GM18505 (cell line): ENCODE results near the gene TMUB2.

Experiments
- ATAC-seq: cut with Tn5 transposase; IDR thresholded peaks from one replicate; pipeline ENCODE4 v1.9.1; 2021; ENCODE audit not compliant: unreplicated experiment
- POLR2A ChIP-seq: IDR thresholded peaks from 4 replicates; pipeline ENCODE4 v1.6.1; 2011; ENCODE audit warnings: borderline replicate concordance; ENCODE audit not compliant: insufficient read depth, insufficient read length; ENCODE audit errors: extremely low read depth

TMUB2 gene

DNA sequence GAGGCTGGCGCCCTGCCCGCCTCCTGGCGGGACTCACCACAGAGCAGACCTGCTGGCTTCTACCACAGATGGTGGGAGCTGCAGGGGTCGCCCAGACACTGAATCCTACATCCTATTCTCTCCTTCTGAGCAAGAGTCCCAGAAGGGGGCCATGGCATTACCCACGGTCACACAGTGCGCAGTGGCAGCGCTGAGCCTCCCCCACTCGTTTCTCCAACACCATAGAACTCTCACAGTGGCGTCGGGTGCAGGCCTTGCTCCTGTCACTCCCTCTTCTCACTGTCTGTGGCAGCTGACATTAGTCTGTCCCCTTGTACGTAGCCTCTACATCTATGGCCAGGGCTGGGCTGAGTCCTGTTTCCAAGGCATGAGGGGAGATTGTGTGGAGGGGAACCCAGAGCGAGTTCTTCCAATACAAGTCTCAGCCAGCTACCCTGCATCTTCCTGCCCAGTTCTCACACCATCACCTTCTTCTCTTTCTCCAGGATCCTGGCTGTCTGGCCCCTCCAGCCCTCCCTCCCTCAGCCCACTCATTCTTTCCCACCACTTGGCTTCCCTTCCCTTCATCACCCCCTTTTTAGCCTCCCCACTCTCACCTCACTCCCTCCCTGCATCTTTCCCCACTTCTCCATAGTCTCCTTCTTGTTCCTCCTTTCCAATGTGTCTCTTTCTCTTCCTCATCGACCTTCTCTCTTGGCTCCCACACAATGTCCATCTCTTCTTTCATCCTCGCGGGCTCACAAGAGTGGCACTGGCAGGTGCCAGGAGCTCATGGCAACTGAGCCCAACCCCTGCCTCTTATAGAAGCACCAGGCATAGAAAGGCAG lies 26.8 kb downstream of the TMUB2 start:
- ATAC-seq, result no peak

DNA sequence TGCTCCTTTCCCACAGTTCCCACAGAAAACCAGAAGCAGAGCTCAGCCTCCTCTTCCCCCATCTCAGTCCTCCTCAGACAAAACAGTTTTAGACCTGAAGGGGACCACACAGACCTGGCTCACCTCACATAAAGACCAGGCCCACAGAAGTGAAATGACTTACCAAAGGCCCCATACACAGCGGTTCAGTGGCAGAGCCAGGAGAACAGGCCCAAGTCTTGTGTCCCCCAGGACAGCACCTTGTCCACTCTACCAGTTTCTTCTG lies 27.4 kb downstream of the TMUB2 start:
- no peak for ATAC-seq

More for the DNA sequence above, 26.8 kb downstream of the TMUB2 start:
- TF ChIP-seq POLR2A, result peak; percentile 47

DNA sequence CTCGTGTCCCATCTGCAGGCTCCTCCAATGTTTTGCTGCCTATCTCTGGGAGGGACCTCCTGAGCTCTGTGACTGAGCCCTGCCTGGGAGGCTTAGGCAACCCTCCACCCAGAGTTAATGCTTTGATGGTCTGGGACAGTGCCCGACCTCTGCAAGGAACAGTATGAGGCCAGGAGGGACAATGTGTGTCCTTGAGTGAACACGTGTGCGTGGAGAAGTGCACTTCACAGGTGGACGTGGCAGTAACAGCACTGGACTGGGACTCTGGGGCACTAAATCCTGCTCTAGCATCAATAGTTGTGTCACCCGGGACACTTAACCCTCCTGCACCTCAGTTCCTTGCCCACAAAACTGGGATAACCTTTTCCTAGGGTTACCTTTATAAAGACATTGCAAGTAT lies 28.1 kb downstream of the TMUB2 start:
- no peak for ATAC-seq

More for the DNA sequence above, 27.4 kb downstream of the TMUB2 start:
- TF ChIP-seq POLR2A, result no peak

DNA sequence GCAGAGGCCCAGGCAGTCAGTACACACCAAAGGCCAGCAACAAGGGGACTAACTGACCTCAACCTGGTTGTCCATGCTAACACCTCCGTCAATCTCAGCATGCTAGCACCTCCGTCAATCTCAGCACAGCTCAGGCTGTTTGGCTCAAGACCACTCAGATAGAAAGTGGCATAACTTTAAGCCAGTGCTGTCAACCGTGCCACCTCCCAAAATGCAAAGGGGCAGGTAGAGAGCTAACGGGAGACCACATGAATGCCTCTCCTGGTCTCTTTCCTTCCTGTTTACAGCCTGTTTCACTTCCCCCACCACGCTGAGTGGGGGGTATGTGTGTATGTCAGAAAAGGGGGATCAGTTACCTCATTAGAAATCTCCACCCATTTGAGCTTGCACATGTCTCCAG lies 29.4 kb downstream of the TMUB2 start:
- ATAC-seq, result no peak
- no peak for TF ChIP-seq POLR2A

More for the DNA sequence above, 28.1 kb downstream of the TMUB2 start:
- no peak for TF ChIP-seq POLR2A

DNA sequence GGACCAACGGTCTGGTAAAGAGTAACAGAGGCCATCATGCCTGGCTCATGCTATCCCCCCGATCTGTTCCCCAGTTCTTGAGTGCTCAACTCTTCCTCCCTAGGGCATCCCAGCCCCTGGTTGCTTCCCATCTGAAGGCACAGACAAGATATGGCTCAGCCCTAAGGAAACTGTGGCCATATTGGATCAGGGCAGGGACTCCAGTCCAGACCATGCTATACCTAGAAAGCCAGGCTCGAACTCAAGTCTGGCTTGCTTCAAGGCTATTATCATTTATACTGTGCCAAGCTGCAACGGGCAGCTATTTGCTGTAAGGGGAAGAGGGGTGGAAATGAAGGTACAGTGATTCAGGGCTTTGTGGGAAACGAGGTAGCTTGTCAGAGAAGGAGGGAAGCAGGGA lies 29.9 kb downstream of the TMUB2 start:
- ATAC-seq, result no peak
- no peak for TF ChIP-seq POLR2A

DNA sequence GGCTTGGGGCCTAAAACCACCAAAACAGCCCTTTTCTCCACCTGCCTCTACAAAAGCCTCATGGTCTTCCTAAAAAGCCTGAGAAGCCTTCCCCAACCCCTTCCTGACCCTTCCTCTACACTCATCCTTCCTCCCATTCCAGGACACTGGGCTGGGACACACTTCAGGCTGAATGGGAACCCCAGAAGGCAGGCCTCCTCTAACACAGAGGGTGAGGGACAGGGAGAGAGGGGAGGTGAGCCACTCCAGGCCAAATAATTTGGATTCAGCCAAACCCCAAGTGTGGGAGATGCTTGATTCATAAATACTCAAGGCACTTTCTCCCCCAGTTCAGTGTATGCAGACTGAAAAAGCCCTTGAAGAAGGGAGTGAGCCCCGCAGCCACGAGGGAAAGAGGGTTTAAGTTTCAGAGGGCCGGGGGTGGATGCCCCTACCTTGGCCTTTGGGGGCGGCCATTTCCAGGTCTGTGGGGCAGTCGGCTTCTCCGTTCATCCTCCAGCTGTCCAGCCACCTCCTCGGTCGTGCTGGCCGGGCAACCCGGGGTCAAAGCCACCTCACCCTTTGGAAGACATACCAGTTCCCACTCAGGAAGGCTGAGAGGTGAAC lies 31.1 kb downstream of the TMUB2 start:
- TF ChIP-seq POLR2A, result no peak
- no peak for ATAC-seq

DNA sequence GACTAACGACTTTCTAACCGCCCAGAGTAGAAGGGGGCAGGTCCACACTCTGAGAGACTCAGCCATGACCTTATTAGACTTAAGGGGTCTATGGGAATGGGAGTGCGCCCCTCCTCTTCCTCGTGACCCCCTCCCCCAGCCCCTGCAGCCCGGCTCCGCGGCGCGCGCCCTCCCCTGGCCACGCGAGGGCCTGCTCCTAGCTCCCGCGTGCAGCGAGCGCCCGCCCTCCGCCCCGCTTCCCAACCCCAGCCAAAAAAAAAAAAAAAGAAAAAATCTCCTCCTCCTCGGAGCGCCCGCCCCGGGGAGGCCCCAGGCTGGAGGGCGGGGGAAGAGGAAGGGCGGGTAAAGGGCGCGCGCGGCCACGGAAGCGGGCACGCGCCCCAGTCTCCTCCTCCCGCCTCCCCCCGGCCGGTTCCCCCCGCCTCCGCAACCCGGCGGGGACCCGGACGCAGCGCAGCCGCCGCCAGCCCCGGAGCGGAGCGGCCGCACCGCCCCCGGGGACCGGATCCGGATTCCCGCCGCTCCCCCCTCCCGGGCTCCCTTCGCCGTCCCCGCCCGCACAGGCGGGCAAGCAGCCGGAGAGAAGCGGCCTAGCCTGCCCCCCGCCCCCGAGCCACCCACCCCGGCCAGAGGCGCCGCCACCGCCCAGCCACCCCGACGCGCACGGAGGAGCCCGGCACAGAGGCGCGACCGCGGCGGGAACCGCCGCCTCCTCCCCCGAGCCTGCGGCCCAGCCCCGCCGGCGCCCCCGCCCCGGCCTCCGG lies 31.8 kb downstream of the TMUB2 start:
- TF ChIP-seq POLR2A, result peak; percentile 60
- ATAC-seq, result peak; percentile 27

DNA sequence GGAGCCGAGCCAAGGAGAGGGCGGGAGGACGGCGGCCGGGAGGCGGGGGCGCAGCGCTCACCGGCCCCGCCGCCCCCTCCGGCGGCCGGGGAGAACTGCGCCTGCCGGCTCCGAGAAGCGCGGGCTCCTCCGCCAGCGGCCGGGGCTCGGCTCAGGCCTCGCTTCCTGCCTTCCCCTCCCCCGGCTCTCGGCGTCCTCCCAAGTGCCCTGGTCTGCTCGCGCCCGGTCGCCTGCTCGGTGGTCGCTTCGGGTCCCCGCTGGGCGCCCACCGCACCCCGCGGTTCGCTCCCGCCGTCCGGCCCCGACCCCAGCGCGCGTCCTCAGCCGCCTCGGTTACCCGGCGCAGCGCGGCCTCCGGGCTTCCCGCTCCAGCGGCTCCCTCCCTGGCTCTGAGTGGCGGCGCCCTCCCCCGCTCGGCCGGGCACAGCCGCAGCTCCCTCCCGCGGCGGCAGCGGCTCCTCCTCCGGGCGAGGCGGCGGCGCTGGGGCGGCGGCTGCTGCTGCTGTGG lies 32.4 kb downstream of the TMUB2 start:
- ATAC-seq, result peak; percentile 39

DNA sequence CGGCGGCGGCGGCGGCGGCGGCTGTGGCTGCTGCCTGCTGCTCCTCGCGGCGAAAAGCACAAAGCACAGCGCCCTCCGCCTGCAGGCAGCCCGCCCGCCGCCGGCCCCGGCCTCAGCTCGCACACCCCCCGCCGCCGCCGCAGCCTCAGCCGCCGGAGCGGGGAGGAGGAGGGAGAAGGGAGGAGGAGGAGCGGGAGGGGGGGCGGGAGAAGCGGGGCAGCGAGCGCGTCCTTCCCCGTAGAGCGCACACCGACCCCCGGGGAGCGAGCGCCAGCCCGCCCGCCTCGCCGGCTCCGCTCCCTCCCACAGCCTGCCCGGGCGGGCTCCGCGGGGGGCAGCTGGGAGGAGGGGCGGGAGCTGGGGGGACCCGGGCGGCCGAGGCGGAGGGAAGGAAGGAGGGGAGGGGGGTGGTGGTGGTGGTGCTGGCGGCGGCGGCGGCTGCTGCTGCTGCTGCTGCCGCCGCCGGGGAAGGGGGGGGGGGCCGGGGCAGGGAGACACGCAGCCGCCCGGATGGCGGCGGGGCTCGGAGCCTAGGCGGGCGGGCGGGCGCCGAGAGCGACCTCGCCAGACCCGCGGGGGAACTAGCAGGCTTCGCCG lies 32.9 kb downstream of the TMUB2 start, which contains the start of gene UBTF:
TSS of gene UBTF (minus strand) at position 60 of the 597 bp plus-strand sequence. CDS start 1,446 bp downstream, outside the sequence.
- peak; percentile 10 for ATAC-seq
- no peak for TF ChIP-seq POLR2A

More for the DNA sequence above, 32.4 kb downstream of the TMUB2 start:
- TF ChIP-seq POLR2A, result peak; percentile 75

DNA sequence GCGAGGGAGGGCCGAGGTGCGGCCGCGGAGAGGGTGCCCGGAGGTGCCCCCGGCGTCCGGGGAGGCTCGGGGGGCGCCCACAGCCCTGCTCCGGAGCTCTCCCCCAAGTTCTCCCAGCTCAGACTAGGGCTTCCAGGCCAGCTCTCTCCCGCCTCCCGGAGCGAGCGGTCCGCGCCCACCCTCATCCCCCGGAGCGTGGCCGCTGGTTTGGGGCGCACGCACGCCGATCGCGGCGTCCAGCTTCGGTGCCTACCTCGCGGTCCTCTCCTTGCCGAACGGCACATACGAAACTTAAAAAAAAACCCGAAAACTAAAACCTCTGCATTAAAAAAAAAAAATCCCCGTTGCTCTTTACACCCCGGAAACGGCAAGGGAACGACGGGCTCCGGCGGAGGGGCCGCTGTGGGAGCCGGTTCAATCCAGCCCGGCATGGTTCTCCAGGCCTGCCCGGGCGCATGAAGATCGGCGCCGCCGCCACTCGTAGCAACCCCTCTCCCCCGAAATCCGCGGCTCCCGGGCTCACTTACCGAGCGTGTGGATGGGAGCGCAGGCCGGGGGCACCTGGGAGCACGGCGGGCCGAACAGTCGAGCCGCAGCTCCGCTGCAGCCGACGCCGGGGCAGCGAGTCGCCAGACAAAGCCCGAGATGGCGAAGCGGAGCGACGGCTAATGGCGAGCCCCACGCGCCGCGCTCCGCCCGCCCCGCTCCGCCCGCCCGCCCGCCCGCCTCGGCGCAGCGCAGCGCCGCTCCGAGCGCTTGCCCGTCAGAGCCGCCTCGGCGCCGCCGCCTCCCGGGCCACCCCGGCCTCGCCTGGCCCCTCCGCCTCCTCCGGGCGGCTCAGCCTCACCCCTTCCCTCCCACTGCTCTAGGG lies 33.7 kb downstream of the TMUB2 start:
- ATAC-seq, result peak; percentile 3
- no peak for TF ChIP-seq POLR2A

DNA sequence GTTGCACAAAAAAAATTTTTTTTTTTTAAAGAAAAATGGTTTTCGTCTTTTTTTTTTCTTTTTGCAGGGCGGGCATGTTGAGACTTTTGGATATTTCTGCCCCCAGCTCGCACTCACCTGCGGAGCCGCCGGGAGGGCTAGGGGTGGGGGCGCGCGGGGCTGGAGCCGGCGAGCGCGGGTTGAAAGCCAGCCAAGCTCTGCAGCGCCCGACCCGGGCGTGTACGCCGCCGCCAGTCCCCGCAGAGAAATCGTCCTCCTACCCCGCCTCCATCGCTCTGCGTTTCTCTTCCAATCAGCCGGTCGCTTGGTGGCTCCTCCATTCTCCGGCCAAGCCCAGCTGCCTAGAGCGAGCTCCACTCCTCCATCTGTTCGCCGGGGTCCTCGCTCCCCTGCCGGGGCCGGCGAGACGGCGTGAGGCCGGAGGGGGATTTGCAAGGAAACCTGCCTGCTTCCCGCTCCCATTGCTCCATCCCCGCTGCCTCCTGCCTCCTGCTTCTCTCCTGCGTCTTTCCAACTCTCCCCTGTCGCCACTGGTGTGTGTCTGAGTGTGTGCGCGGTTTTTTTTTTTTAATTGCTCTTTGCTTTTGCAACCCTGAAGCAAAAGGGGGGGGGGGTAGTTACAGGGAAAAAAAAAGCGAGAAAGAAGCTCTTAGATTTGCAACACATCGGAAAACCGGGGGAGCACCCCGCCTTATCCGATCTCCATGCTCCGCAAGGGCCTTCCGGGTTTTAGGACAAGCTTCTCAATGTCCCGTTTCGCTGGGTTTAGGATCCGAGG lies 34.5 kb downstream of the TMUB2 start:
- ATAC-seq, result no peak
- TF ChIP-seq POLR2A, result peak; percentile 73

DNA sequence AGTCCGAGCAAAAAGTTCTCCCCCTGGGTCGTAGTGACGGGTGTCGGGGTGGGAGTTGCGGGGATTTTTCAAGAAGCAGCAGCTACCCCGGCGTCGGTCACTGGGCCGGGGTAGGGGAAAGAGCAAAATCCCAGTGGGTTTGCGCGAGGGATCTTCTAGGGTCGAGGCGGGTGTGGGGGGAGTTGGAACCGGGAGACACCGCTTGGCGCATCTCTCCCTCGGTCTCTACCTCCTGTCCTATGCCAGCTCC lies 35.0 kb downstream of the TMUB2 start:
- no peak for ATAC-seq
- no peak for TF ChIP-seq POLR2A
